DMS53 treated with DMSO at 0.1 percent for 48 hours (cell line): Measurements from ENCODE around the gene SERBP1.
A peak's percentile ranks its signal among the peaks of the same experiment; 100 is the strongest.

Experiments
- DNase-seq: peaks from one replicate; lab custom pipeline; 2025; ENCODE audit not compliant: unreplicated experiment; lab: John Stamatoyannopoulos, UW

SERBP1 gene

DNA sequence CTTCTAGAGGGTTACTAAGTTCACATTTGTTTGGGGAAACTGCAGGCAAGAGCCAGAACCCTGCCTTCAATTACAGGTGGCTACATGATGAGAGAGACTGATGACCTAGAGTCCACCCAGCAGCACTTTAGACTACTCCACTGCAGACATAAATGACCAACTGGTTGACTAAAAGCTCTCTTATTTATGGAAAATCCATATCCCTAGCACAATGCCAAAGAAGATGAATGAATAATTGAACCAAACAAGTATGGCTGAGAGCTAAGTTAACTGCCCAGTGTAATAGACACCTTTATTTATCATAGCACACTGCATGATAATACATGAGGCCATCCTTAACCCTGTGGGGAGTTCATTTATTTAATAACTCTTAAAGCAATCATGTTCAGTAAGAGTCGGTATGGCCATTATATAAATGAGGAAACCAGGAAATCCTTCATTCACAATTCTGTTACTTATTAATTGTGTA lies 62.1 kb downstream of the SERBP1 start:
- DNase-seq: no peak

DNA sequence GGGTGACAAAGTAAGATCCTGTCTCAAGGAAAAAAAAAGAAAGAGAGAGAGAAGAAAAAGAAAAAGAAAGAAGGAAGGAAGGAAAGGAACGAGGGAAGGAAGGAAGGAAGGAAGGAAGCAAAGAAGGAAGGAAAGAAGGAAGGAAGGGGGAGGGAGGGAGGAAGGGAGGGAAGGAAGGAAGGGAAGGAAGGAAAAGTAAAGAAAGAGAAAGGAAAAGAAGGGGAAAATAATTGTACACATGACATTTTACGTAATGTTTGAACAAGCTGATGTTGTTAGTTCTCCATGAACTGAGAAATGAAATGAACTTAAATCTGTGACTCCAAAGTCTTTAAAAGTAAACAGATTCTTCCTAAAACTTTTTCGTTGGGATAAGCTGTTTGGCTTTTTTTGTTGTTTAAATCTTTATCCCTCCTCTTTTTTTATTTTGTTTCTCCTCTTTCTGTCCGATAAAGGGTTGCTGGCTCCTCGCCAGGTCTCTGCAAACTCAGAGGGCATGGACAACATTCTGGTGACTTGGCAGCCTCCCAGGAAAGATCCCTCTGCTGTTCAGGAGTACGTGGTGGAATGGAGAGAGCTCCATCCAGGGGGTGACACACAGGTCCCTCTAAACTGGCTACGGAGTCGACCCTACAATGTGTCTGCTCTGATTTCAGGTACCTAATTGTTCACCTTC lies 62.7 kb downstream of the SERBP1 start:
- peak; percentile 84 for DNase-seq

DNA sequence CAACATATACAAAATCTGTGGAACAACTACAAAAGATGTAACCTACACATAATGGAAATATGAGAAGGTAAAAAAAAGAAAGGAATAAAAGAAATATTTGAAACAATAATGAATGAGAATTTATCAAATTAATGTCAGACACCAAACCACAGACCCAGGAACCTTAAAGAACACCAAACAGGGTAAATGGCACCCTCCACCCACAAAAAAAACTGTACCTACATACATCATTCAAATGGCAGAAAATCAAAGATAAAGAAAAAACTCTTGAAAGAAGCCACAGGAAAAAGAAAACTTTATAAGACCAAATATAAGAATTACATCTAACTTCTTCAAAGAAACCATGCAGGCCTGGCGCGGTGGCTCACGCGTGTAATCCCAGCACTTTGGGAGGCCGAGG lies 68.6 kb downstream of the SERBP1 start:
- DNase-seq: no peak

DNA sequence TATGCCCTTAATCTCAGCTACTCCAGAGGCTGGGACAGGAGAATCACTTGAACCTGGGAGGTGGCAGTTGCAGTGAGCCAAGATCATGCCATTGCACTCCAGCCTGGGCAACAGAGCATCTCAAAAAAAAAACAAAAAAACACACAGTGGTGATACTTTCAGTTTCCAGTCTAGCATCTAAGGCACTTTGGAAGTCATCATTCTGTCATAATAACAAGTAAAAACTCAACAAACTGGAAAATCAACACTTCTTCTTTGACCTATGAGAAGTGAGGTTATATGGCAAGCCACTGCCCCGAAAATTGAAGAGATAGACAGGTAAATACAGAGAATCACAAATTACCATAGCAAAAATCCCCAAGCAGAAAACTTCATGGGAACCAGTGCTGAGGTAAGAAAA lies 70.6 kb downstream of the SERBP1 start:
- DNase-seq: no peak
